ENCODE results near the gene CXXC4. TPM values are rescaled to one million over a fixed set of nuclear protein-coding genes. Genes with fewer than 3 reads are reported as not detected.

The CXXC4 gene
- total RNA-seq, 1 experiment from 2014 or later: not detected

DNA sequence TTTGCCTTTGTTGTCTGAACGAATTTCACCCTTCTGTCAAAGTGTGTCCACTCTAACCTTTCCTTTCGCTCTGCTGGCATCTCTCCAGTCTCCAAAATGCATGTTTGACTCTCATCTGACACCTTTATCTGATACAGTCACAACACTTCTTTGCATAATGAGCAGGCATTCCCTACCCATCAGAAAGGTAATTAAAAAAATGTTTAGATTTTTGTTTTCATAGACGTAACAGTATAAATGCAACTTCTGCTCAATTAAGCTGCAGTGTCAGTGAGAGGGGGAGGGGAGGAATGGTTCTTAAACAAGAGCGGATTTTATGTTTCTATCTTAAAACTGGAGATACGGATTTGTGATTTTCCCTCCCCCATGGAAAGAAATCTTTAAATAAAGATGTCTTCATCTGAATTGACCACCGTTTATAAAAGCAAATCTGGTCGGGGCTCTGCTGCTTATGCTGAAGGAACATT lies 70.2 kb downstream of the CXXC4 start:
- Histone ChIP-seq H3K4me1 (ENCODE audit: insufficient read depth, low read length) (no peaks in the 10 kb centered on the region), H4K20me1 (ENCODE audit: low read length) (no peaks in the 10 kb centered on the region), H3K9ac (ENCODE audit: low read length) (no peak overlapping the region), H2AFZ (ENCODE audit: low read length) (peak overlapping the region; percentile 38; the same call in 1 of the 2 replicates), H3K9me2 (replicated peaks; ENCODE audit: low read length) (no peaks in the 10 kb centered on the region), H3K4me3 (ENCODE audit: low read length) (no peak overlapping the region), H3K9me3 (ENCODE audit: low read length) (no peaks in the 10 kb centered on the region), H3K27me3 (ENCODE audit: low read length) (peaks cover 9% of the 10 kb centered on the region; the same call in 1 of the 2 replicates), H3K4me2 (ENCODE audit: low read length) (peak overlapping the region; percentile 6; the same call in 1 of the 2 replicates), H3F3A (ENCODE audit: low read length, unreplicated experiment) (no peaks in the 10 kb centered on the region), H3K27ac (ENCODE audit: low read length) (no peak overlapping the region), H3K36me3 (ENCODE audit: low read depth, low read length) (no peaks in the 10 kb centered on the region), H3K79me2 (ENCODE audit: low read length) (no peaks in the 10 kb centered on the region)
- TF ChIP-seq, protein P1, sequence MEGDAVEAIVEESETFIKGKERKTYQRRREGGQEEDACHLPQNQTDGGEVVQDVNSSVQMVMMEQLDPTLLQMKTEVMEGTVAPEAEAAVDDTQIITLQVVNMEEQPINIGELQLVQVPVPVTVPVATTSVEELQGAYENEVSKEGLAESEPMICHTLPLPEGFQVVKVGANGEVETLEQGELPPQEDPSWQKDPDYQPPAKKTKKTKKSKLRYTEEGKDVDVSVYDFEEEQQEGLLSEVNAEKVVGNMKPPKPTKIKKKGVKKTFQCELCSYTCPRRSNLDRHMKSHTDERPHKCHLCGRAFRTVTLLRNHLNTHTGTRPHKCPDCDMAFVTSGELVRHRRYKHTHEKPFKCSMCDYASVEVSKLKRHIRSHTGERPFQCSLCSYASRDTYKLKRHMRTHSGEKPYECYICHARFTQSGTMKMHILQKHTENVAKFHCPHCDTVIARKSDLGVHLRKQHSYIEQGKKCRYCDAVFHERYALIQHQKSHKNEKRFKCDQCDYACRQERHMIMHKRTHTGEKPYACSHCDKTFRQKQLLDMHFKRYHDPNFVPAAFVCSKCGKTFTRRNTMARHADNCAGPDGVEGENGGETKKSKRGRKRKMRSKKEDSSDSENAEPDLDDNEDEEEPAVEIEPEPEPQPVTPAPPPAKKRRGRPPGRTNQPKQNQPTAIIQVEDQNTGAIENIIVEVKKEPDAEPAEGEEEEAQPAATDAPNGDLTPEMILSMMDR (conservative IDR thresholded peaks at IDR 0.05; ENCODE audit: low read depth, low read length): no peak
- no peak for TF ChIP-seq EZH2phosphoT487 (IDR thresholded peaks at IDR 0.05; ENCODE audit: borderline replicate concordance, low read length)
- no peak for TF ChIP-seq EZH2 (IDR thresholded peaks at IDR 0.05; ENCODE audit: low read length, unreplicated experiment)
- CTCF ChIA-PET: no interaction called here
- DNase-seq (no peak), ATAC-seq (no peak)
- intact Hi-C loops (cut with micrococcal nuclease): no loop called here
- no TSS peak for BruUV-seq (replicated peaks)
- POLR2A ChIA-PET (ENCODE audit: unreplicated experiment): no interaction called here

DNA sequence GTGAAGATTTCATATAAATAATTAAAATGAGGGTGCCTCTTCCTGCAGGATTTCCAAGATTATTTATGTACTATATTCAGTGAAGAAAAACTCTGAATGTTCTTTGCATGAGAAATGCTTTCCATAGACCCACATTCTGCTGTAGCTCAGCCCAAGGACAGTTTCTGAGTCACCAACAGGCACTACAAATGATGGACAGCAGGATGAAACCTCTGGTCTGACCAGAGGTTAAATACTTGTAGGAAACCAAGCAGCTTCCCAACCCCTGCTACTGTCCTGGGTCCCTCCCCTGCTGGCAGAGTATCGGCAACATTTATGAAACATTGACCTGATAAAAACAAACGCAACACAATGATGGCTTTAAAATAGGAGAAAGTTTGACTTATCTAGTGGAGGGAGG lies 73.1 kb downstream of the CXXC4 start:
- CTCF ChIA-PET: no interaction called here
- no peaks in the 10 kb centered on the region for H3K36me3 ChIP-seq (ENCODE audit: low read depth, low read length)
- no peak overlapping the region for H3K4me3 ChIP-seq (ENCODE audit: low read length)
- no peaks in the 10 kb centered on the region for H3F3A ChIP-seq (ENCODE audit: low read length, unreplicated experiment)
- no peak overlapping the region for H3K27ac ChIP-seq (ENCODE audit: low read length)
- H2AFZ ChIP-seq (ENCODE audit: low read length): no peak overlapping the region
- H4K20me1 ChIP-seq (ENCODE audit: low read length): no peaks in the 10 kb centered on the region
- H3K4me1 ChIP-seq (ENCODE audit: insufficient read depth, low read length): no peaks in the 10 kb centered on the region
- no peak for ATAC-seq
- DNase-seq: no peak
- BruUV-seq (replicated peaks): no TSS peak
- intact Hi-C loops (cut with micrococcal nuclease): no loop called here
- H3K4me2 ChIP-seq (ENCODE audit: low read length): no peak overlapping the region
- H3K9ac ChIP-seq (ENCODE audit: low read length): no peak overlapping the region
- no peaks in the 10 kb centered on the region for H3K9me3 ChIP-seq (ENCODE audit: low read length)
- H3K9me2 ChIP-seq (replicated peaks; ENCODE audit: low read length): no peaks in the 10 kb centered on the region
- peaks cover 9% of the 10 kb centered on the region; the same call in 1 of the 2 replicates for H3K27me3 ChIP-seq (ENCODE audit: low read length)
- H3K79me2 ChIP-seq (ENCODE audit: low read length): no peaks in the 10 kb centered on the region
- TF ChIP-seq, protein P1 (conservative IDR thresholded peaks at IDR 0.05; ENCODE audit: low read depth, low read length): no peak
- no peak for TF ChIP-seq EZH2 (IDR thresholded peaks at IDR 0.05; ENCODE audit: low read length, unreplicated experiment)
- TF ChIP-seq EZH2phosphoT487 (IDR thresholded peaks at IDR 0.05; ENCODE audit: borderline replicate concordance, low read length): no peak
- POLR2A ChIA-PET (ENCODE audit: unreplicated experiment): no interaction called here

DNA sequence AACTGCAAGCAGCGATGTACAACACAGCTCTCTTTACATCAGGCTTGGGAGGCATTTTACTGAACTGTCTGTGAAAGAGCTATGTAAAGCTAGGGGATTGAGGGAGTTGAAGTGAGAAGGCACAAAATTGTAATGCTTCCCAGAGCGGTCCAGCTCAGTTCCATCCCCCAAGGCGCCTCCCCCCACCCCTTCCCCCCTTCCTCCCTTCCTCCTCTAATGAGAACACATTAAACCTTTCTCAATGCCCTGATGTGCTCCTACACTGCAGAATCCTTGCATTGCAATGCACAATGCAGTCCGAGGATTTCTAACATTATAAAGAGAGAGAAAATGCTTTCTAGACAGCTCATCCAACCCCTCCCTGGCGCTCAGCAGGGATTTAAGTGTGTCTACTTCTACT lies 73.9 kb downstream of the CXXC4 start:
- TF ChIP-seq, protein P1 (conservative IDR thresholded peaks at IDR 0.05; ENCODE audit: low read depth, low read length): no peak
- H3K9me2 ChIP-seq (replicated peaks; ENCODE audit: low read length): no peaks in the 10 kb centered on the region
- BruUV-seq (replicated peaks): no TSS peak
- H3K27me3 ChIP-seq (ENCODE audit: low read length): peaks cover 9% of the 10 kb centered on the region; the same call in 1 of the 2 replicates
- no peaks in the 10 kb centered on the region for H3K4me1 ChIP-seq (ENCODE audit: insufficient read depth, low read length)
- intact Hi-C loops (cut with micrococcal nuclease): no loop called here
- no peak for DNase-seq
- no peaks in the 10 kb centered on the region for H4K20me1 ChIP-seq (ENCODE audit: low read length)
- ATAC-seq: no peak
- H3K9me3 ChIP-seq (ENCODE audit: low read length): no peaks in the 10 kb centered on the region
- H2AFZ ChIP-seq (ENCODE audit: low read length): no peak overlapping the region
- ChIA-PET POLR2A (ENCODE audit: unreplicated experiment) (no interaction called here), CTCF (no interaction called here)
- no peaks in the 10 kb centered on the region for H3K79me2 ChIP-seq (ENCODE audit: low read length)
- H3K36me3 ChIP-seq (ENCODE audit: low read depth, low read length): no peaks in the 10 kb centered on the region
- H3K27ac ChIP-seq (ENCODE audit: low read length): no peak overlapping the region
- no peak overlapping the region for H3K4me2 ChIP-seq (ENCODE audit: low read length)
- no peak overlapping the region for H3K4me3 ChIP-seq (ENCODE audit: low read length)
- no peak overlapping the region for H3K9ac ChIP-seq (ENCODE audit: low read length)
- H3F3A ChIP-seq (ENCODE audit: low read length, unreplicated experiment): no peaks in the 10 kb centered on the region
